Mesodermal cell (in vitro differentiated cells): ENCODE data around the gene SPN.
"Not testable (repeated sequence)": the region's sequence is repeated elsewhere in the genome, so short reads cannot be mapped to it uniquely, and the experiment has no call there.

ENCODE experiments used
- H3K27ac ChIP-seq: 2 replicates; pipeline ENCODE4 v1.7.0; 2013; ENCODE audit warnings: mild to moderate bottlenecking, low read depth, low read length, moderate library complexity; ENCODE audit not compliant: severe bottlenecking
- H3K36me3 ChIP-seq: 2 replicates; pipeline ENCODE4 v1.7.1; 2013; ENCODE audit warnings: mild to moderate bottlenecking, low read length, moderate library complexity; ENCODE audit not compliant: control insufficient read depth, insufficient read depth
- H3K4me1 ChIP-seq: one replicate; pipeline ENCODE4 v1.7.1; 2013; ENCODE audit warnings: mild to moderate bottlenecking, low read length; ENCODE audit not compliant: insufficient read depth, control insufficient read depth, poor library complexity, severe bottlenecking
- H3K4me3 ChIP-seq: 2 replicates; pipeline ENCODE4 v1.7.0; 2013; ENCODE audit warnings: low read length, control low read depth, mild to moderate bottlenecking; ENCODE audit not compliant: insufficient read depth, poor library complexity, severe bottlenecking; ENCODE audit errors: extremely low read depth
- H3K9me3 ChIP-seq: 2 replicates; pipeline ENCODE4 v1.7.1; 2013; ENCODE audit warnings: mild to moderate bottlenecking, low read length, moderate library complexity; ENCODE audit not compliant: control insufficient read depth
- WGBS, 2 experiments: methylation state at CpG; one replicate each; pipeline ENCODE4 v1.1.5; 2013; ENCODE audit warnings: missing lambda C conversion rate in 2 of 2; ENCODE audit not compliant: insufficient coverage in 2 of 2; 5-methylcytosine and 5-hydroxymethylcytosine counted together

SPN gene

DNA sequence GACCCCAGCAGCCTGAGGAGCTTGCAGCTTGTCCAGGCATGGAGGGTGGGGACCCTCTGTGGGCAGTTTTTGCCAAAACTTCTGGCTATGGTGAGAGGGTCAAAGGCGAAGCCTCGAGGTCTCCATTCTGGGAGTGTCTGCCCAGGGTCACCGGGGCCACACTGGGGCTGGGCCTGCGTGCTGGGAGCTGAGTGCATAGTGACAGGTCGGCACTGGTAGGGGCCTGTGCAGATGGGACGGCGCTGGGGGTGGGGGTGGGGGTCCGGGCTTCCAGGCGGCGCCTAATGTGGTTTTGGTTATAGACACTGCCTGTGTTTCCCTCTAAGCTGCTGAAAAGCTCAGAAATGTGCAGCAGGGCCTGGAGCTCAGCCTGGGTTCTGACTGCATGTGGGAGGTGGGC is 34.3 kb upstream of the SPN start:
- not testable (repeated sequence) for H3K27ac ChIP-seq, H3K9me3 ChIP-seq, H3K36me3 ChIP-seq, H3K4me1 ChIP-seq, H3K4me3 ChIP-seq
- WGBS, 2 experiments = no CpG with 5 or more reads among the region's 10 CpGs

GRCh38 chr16:29629318-29629717 is 33.7 kb upstream of the SPN start:
- H3K9me3 ChIP-seq, H3K27ac ChIP-seq, H3K4me3 ChIP-seq, H3K36me3 ChIP-seq, H3K4me1 ChIP-seq: not testable (repeated sequence)
- WGBS, 2 experiments = 80 to 100% methylated on average over 4 to 7 of the region's 10 CpGs

DNA sequence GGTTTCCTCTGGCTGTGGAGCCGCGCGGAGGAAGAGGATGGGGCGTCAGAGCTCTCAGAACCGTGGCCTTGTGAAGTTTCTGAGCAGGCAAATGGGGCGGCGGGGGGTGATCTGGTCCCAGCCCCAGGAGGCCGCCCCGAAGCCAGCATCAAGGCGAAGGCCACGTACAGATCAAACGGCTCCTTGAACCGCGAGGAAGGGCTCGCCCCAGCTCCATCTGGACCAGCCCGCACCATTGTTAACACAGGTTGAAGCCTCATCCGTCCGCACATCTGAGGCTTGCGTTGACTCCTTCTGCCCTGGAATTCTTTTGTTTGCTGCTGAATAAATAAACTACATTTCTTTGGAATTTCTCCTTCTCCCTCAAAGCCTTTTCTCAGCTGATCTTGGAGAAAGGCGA is 31.4 kb upstream of the SPN start:
- H3K36me3 ChIP-seq, H3K27ac ChIP-seq, H3K9me3 ChIP-seq, H3K4me3 ChIP-seq, H3K4me1 ChIP-seq: not testable (repeated sequence)
- 63 to 65% methylated on average over 9 to 16 of the region's 20 CpGs for WGBS, 2 experiments

DNA sequence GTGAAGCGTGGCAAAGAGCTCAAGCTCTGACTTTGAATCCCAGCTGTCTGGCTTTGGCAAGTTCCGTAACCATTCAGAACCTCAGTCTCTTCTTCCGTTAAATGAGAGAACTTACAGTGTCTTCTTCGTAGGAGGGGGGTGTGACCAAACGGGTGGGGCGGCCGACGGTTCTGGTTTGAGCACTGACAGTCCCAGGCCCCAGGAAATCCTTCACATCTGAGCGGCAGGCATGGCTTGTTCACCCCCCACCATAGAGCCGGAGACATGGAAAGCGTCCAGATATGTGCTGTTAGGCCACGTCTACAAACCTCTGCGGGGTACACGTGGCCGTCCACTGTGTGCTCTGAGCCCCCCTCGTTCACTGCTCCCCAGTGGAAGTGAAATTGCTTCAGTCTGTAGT is 27.1 kb upstream of the SPN start:
- not testable (repeated sequence) for H3K4me3 ChIP-seq, H3K9me3 ChIP-seq, H3K27ac ChIP-seq, H3K36me3 ChIP-seq, H3K4me1 ChIP-seq
- 69 to 74% methylated on average over 4 to 5 of the region's 16 CpGs for WGBS, 2 experiments

DNA sequence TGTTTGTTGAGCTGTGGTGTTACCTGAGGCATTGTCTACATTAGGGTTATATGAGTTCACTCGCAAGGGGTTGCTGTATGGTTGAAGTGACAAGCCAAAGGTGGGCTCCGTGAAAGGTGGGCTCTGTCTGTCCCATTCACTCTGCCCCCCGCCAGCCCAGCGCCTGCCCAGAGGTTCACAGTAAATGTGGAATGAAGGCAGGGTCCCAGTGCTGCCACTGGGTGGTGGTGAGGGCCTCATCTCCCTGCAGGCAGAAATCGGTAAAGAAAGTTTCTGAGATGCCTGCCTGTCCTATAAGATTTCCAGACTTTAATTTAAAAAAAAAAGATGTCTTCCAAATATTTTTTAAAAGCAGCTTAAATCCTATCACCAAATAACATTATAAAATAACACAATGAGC is 26.7 kb upstream of the SPN start:
- H3K4me1 ChIP-seq, H3K9me3 ChIP-seq, H3K36me3 ChIP-seq, H3K4me3 ChIP-seq, H3K27ac ChIP-seq: not testable (repeated sequence)
- no CpG with 5 or more reads among the region's 5 CpGs for WGBS, 2 experiments

DNA sequence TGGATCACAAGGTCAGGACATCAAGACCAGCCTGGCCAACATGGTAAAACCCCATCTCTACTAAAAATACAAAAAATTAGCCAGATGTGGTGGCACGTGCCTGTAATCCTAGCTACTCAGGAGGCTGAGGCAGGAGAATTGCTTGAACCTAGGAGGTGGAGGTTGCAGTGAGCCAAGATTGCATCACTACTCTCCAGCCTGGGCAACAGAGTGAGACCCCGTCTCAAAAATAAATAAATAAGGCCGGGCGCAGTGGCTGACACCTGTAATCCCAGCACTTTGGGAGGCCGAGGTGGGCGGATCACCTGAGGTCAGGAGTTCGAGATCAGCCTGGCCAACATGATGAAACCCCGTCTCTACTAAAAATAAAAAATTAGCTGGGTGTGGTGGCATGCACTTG is 24.3 kb upstream of the SPN start:
- not testable (repeated sequence) for H3K4me1 ChIP-seq, H3K36me3 ChIP-seq, H3K27ac ChIP-seq, H3K4me3 ChIP-seq, H3K9me3 ChIP-seq
- 92 to 98% methylated on average over 6 to 7 of the region's 8 CpGs for WGBS, 2 experiments

- no peaks in the 10 kb centered on the region for H3K9me3 ChIP-seq
- no peak overlapping the region for H3K4me3 ChIP-seq
- no peak overlapping the region for H3K27ac ChIP-seq
- no peaks in the 10 kb centered on the region for H3K4me1 ChIP-seq
- WGBS, 2 experiments = 82 to 92% methylated on average over 2 to 3 of the region's 3 CpGs
- no peaks in the 10 kb centered on the region for H3K36me3 ChIP-seq
Measured at GRCh38 chr16:29641561-29641960, 21.5 kb upstream of the SPN start.

GRCh38 chr16:29643596-29643995 is 19.5 kb upstream of the SPN start:
- H3K4me1 ChIP-seq = no peaks in the 10 kb centered on the region
- no peaks in the 10 kb centered on the region for H3K36me3 ChIP-seq
- H3K9me3 ChIP-seq = no peaks in the 10 kb centered on the region
- H3K4me3 ChIP-seq = no peak overlapping the region
- no peak overlapping the region for H3K27ac ChIP-seq
- 87 to 91% methylated on average over 7 of the region's 7 CpGs for WGBS, 2 experiments

GRCh38 chr16:29644338-29644857 is 18.6 kb upstream of the SPN start:
- H3K4me1 ChIP-seq = no peaks in the 10 kb centered on the region
- 95% methylated on average over 9 of the region's 9 CpGs for WGBS, 2 experiments
- H3K4me3 ChIP-seq = no peak overlapping the region
- H3K36me3 ChIP-seq = no peaks in the 10 kb centered on the region
- H3K9me3 ChIP-seq = no peaks in the 10 kb centered on the region
- no peak overlapping the region for H3K27ac ChIP-seq

- Histone ChIP-seq H3K9me3 (no peaks in the 10 kb centered on the region), H3K36me3 (no peaks in the 10 kb centered on the region), H3K27ac (no peak overlapping the region), H3K4me1 (no peaks in the 10 kb centered on the region), H3K4me3 (no peak overlapping the region)
- 97 to 98% methylated on average over 3 of the region's 4 CpGs for WGBS, 2 experiments
Measured at GRCh38 chr16:29644973-29645693, 17.9 kb upstream of the SPN start.

- Histone ChIP-seq H3K4me1 (no peaks in the 10 kb centered on the region), H3K27ac (no peak overlapping the region), H3K9me3 (no peaks in the 10 kb centered on the region), H3K36me3 (no peaks in the 10 kb centered on the region), H3K4me3 (no peak overlapping the region)
- 67 to 100% methylated on average over 1 to 2 of the region's 4 CpGs for WGBS, 2 experiments
Measured at GRCh38 chr16:29645694-29646187, 17.3 kb upstream of the SPN start.
